ENCODE measurements around the gene DEK.
A peak's percentile ranks its signal among the peaks of the same experiment; 100 is the strongest.

Gene DEK

DNA sequence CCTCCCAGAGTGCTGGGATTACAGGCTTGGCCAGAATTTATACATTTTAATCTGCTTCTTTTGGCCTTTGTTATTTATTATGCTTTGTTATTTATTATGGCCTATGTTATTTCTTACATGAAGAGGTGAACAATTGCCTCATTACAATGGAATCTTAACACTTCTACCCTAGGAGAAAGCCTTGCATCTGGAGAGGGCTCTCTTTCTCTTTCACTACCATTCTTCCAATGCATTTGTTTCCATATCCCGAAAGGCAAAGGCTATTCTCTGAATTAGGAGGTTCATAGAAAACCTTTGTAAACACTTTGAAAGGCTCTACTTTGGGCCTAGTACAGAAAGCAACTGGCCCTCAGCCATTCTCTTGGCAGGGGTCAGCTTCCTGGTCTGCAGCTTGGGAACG is 19.9 kb upstream of the DEK start:
- no CpG with 5 or more reads among the region's 2 CpGs for WGBS (ENCODE audit: insufficient coverage, insufficient read length)
- Histone ChIP-seq H3K27ac (ENCODE audit: low read length) (no peak overlapping the region), H3K36me3 (ENCODE audit: control insufficient read depth, insufficient read depth, low read length) (no peaks in the 10 kb centered on the region), H3K9me3 (ENCODE audit: control insufficient read depth, insufficient read depth, low read length) (no peaks in the 10 kb centered on the region), H3K4me1 (ENCODE audit: control insufficient read depth, insufficient read depth, low read length) (no peaks in the 10 kb centered on the region), H3K27me3 (ENCODE audit: control insufficient read depth, insufficient read depth, low read length) (no peaks in the 10 kb centered on the region), H3K4me3 (ENCODE audit: low read length) (no peak overlapping the region)
- DNase-seq (ENCODE audit: low read depth, low spot score) = no peak

GRCh38 chr6:18281564-18281963 is 17.2 kb upstream of the DEK start:
- H3K4me3 ChIP-seq (ENCODE audit: low read length) = no peak overlapping the region
- H3K36me3 ChIP-seq (ENCODE audit: control insufficient read depth, insufficient read depth, low read length) = no peaks in the 10 kb centered on the region
- no peak overlapping the region for H3K27ac ChIP-seq (ENCODE audit: low read length)
- no peak for DNase-seq (ENCODE audit: low read depth, low spot score)
- H3K9me3 ChIP-seq (ENCODE audit: control insufficient read depth, insufficient read depth, low read length) = no peaks in the 10 kb centered on the region
- H3K27me3 ChIP-seq (ENCODE audit: control insufficient read depth, insufficient read depth, low read length) = peaks cover 12% of the 10 kb centered on the region
- no CpG with 5 or more reads among the region's 4 CpGs for WGBS (ENCODE audit: insufficient coverage, insufficient read length)
- H3K4me1 ChIP-seq (ENCODE audit: control insufficient read depth, insufficient read depth, low read length) = 0 out of 2 replicates have a peak, but pooled peaks cover 1% of the 10 kb centered on the region

DNA sequence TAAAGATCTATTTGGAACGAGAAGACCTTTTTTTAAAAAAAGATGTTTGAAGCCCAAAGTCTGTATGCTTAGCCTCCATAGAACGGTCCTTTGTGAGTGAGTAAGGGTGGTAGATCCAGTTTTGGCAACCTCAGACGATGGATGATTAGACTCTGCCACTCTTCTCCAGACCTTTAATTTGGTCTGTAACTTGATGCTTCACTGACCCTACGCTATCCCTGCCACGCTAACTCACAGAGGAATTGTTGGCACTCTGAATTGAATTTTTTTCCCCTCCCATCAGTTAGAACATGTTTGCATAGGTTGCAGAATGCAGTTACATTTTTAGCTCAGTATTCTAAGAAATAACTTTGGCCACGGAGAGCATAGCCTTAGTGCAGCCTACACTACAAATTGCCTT is 15.8 kb upstream of the DEK start:
- Histone ChIP-seq H3K4me1 (ENCODE audit: control insufficient read depth, insufficient read depth, low read length) (0 out of 2 replicates have a peak, but pooled peaks cover 2% of the 10 kb centered on the region), H3K4me3 (ENCODE audit: low read length) (no peak overlapping the region), H3K36me3 (ENCODE audit: control insufficient read depth, insufficient read depth, low read length) (no peaks in the 10 kb centered on the region), H3K9me3 (ENCODE audit: control insufficient read depth, insufficient read depth, low read length) (no peaks in the 10 kb centered on the region), H3K27me3 (ENCODE audit: control insufficient read depth, insufficient read depth, low read length) (peaks cover 13% of the 10 kb centered on the region), H3K27ac (ENCODE audit: low read length) (no peak overlapping the region)
- WGBS (ENCODE audit: insufficient coverage, insufficient read length) = no CpG with 5 or more reads among the region's 6 CpGs
- no peak for DNase-seq (ENCODE audit: low read depth, low spot score)

GRCh38 chr6:18279422-18279821 is 15.1 kb upstream of the DEK start:
- DNase-seq (ENCODE audit: low read depth, low spot score) = no peak
- no peaks in the 10 kb centered on the region for H3K9me3 ChIP-seq (ENCODE audit: control insufficient read depth, insufficient read depth, low read length)
- WGBS (ENCODE audit: insufficient coverage, insufficient read length) = no CpG with 5 or more reads among the region's 3 CpGs
- no peak overlapping the region for H3K27ac ChIP-seq (ENCODE audit: low read length)
- peaks cover 13% of the 10 kb centered on the region for H3K27me3 ChIP-seq (ENCODE audit: control insufficient read depth, insufficient read depth, low read length)
- H3K4me1 ChIP-seq (ENCODE audit: control insufficient read depth, insufficient read depth, low read length) = 0 out of 2 replicates have a peak, but pooled peaks cover 2% of the 10 kb centered on the region
- no peaks in the 10 kb centered on the region for H3K36me3 ChIP-seq (ENCODE audit: control insufficient read depth, insufficient read depth, low read length)
- no peak overlapping the region for H3K4me3 ChIP-seq (ENCODE audit: low read length)

GRCh38 chr6:18277237-18278006 is 13.1 kb upstream of the DEK start:
- peak overlapping the region; percentile 73 for H3K4me3 ChIP-seq (ENCODE audit: low read length)
- H3K9me3 ChIP-seq (ENCODE audit: control insufficient read depth, insufficient read depth, low read length) = no peaks in the 10 kb centered on the region
- 0 out of 2 replicates have a peak, but pooled peaks cover 2% of the 10 kb centered on the region for H3K4me1 ChIP-seq (ENCODE audit: control insufficient read depth, insufficient read depth, low read length)
- no peaks in the 10 kb centered on the region for H3K36me3 ChIP-seq (ENCODE audit: control insufficient read depth, insufficient read depth, low read length)
- H3K27ac ChIP-seq (ENCODE audit: low read length) = no peak overlapping the region
- DNase-seq (ENCODE audit: low read depth, low spot score) = no peak
- no CpG with 5 or more reads among the region's 67 CpGs for WGBS (ENCODE audit: insufficient coverage, insufficient read length)
- peaks cover 13% of the 10 kb centered on the region for H3K27me3 ChIP-seq (ENCODE audit: control insufficient read depth, insufficient read depth, low read length)

- no peak for DNase-seq (ENCODE audit: low read depth, low spot score)
- no CpG with 5 or more reads among the region's 12 CpGs for WGBS (ENCODE audit: insufficient coverage, insufficient read length)
- no peaks in the 10 kb centered on the region for H3K36me3 ChIP-seq (ENCODE audit: control insufficient read depth, insufficient read depth, low read length)
- H3K4me1 ChIP-seq (ENCODE audit: control insufficient read depth, insufficient read depth, low read length) = 0 out of 2 replicates have a peak, but pooled peaks cover 2% of the 10 kb centered on the region
- H3K27me3 ChIP-seq (ENCODE audit: control insufficient read depth, insufficient read depth, low read length) = peaks cover 13% of the 10 kb centered on the region
- H3K4me3 ChIP-seq (ENCODE audit: low read length) = peak overlapping the region; percentile 73; the same call in 1 of the 2 replicates
- no peak overlapping the region for H3K27ac ChIP-seq (ENCODE audit: low read length)
- H3K9me3 ChIP-seq (ENCODE audit: control insufficient read depth, insufficient read depth, low read length) = no peaks in the 10 kb centered on the region
Observed at GRCh38 chr6:18276610-18277236, 12.4 kb upstream of the DEK start.

- no peaks in the 10 kb centered on the region for H3K36me3 ChIP-seq (ENCODE audit: control insufficient read depth, insufficient read depth, low read length)
- H3K9me3 ChIP-seq (ENCODE audit: control insufficient read depth, insufficient read depth, low read length) = no peaks in the 10 kb centered on the region
- H3K27ac ChIP-seq (ENCODE audit: low read length) = no peak overlapping the region
- H3K27me3 ChIP-seq (ENCODE audit: control insufficient read depth, insufficient read depth, low read length) = no peaks in the 10 kb centered on the region
- DNase-seq (ENCODE audit: low read depth, low spot score) = no peak
- H3K4me1 ChIP-seq (ENCODE audit: control insufficient read depth, insufficient read depth, low read length) = peaks cover 2% of the 10 kb centered on the region; the same call in 1 of the 2 replicates
- H3K4me3 ChIP-seq (ENCODE audit: low read length) = no peak overlapping the region
- WGBS (ENCODE audit: insufficient coverage, insufficient read length) = no CpG with 5 or more reads among the region's 4 CpGs
Observed at GRCh38 chr6:18270216-18270615, 5.9 kb upstream of the DEK start.

- H3K27ac ChIP-seq (ENCODE audit: low read length) = no peak overlapping the region
- no peak for DNase-seq (ENCODE audit: low read depth, low spot score)
- no peak overlapping the region for H3K4me3 ChIP-seq (ENCODE audit: low read length)
- WGBS (ENCODE audit: insufficient coverage, insufficient read length) = no CpG with 5 or more reads among the region's 10 CpGs
- no peaks in the 10 kb centered on the region for H3K36me3 ChIP-seq (ENCODE audit: control insufficient read depth, insufficient read depth, low read length)
- H3K4me1 ChIP-seq (ENCODE audit: control insufficient read depth, insufficient read depth, low read length) = peaks cover 2% of the 10 kb centered on the region; the same call in 1 of the 2 replicates
- no peaks in the 10 kb centered on the region for H3K27me3 ChIP-seq (ENCODE audit: control insufficient read depth, insufficient read depth, low read length)
- no peaks in the 10 kb centered on the region for H3K9me3 ChIP-seq (ENCODE audit: control insufficient read depth, insufficient read depth, low read length)
Observed at GRCh38 chr6:18269717-18270116, 5.4 kb upstream of the DEK start.

DNA sequence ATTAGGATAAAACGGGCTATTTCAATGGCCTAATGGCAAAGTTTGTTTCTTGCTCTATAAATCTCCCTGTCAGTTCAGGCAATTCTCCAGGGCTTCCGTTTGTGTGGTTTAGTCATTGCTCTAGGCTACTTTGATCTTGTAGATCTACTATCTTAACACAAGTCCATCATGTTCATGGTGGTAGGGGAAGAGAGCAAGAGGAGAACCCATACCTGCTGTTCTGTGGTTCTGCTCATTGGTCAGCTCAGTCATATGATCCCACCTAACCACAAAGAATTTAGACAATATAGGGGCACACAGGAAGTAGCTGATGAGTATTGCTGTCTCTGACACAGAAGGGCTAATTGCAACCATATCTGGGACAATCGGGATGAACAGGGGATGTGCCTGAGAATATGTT is 4.9 kb upstream of the DEK start:
- Histone ChIP-seq H3K36me3 (ENCODE audit: control insufficient read depth, insufficient read depth, low read length) (no peaks in the 10 kb centered on the region), H3K9me3 (ENCODE audit: control insufficient read depth, insufficient read depth, low read length) (no peaks in the 10 kb centered on the region), H3K27me3 (ENCODE audit: control insufficient read depth, insufficient read depth, low read length) (no peaks in the 10 kb centered on the region), H3K4me3 (ENCODE audit: low read length) (no peak overlapping the region), H3K4me1 (ENCODE audit: control insufficient read depth, insufficient read depth, low read length) (peaks cover 2% of the 10 kb centered on the region; the same call in 1 of the 2 replicates), H3K27ac (ENCODE audit: low read length) (no peak overlapping the region)
- no peak for DNase-seq (ENCODE audit: low read depth, low spot score)
- WGBS (ENCODE audit: insufficient coverage, insufficient read length) = no CpG with 5 or more reads among the region's 3 CpGs

- no peak for DNase-seq (ENCODE audit: low read depth, low spot score)
- WGBS (ENCODE audit: insufficient coverage, insufficient read length) = no CpG with 5 or more reads among the region's 4 CpGs
- peaks cover 2% of the 10 kb centered on the region; the same call in 1 of the 2 replicates for H3K4me1 ChIP-seq (ENCODE audit: control insufficient read depth, insufficient read depth, low read length)
- H3K36me3 ChIP-seq (ENCODE audit: control insufficient read depth, insufficient read depth, low read length) = no peaks in the 10 kb centered on the region
- H3K9me3 ChIP-seq (ENCODE audit: control insufficient read depth, insufficient read depth, low read length) = no peaks in the 10 kb centered on the region
- H3K4me3 ChIP-seq (ENCODE audit: low read length) = no peak overlapping the region
- no peak overlapping the region for H3K27ac ChIP-seq (ENCODE audit: low read length)
- H3K27me3 ChIP-seq (ENCODE audit: control insufficient read depth, insufficient read depth, low read length) = no peaks in the 10 kb centered on the region
Observed at GRCh38 chr6:18268066-18268465, 3.7 kb upstream of the DEK start.
